ENCODE results near the gene GADD45A.

GADD45A gene

GRCh38 chr1:67682659-67683197 is 2.3 kb upstream of the GADD45A start:
- TF ChIP-seq ISL1 (CRISPR knock-in tag; IDR thresholded peaks at IDR 0.05) (peak; percentile 61), ZFP3 (CRISPR knock-in tag; IDR thresholded peaks at IDR 0.05) (no peak), TSHZ2 (CRISPR knock-in tag; IDR thresholded peaks at IDR 0.05) (no peak), CREB5 (CRISPR knock-in tag; IDR thresholded peaks at IDR 0.05; ENCODE audit: low read depth) (0 out of 2 replicates have a peak, but pooled peaks have one; percentile 42), ZNF565 (CRISPR knock-in tag; conservative IDR thresholded peaks at IDR 0.05; ENCODE audit: low read depth) (no peak), ZC3H10 (CRISPR knock-in tag; IDR thresholded peaks at IDR 0.05) (no peak), TOX (CRISPR knock-in tag; IDR thresholded peaks at IDR 0.05; ENCODE audit: borderline replicate concordance) (no peak), PPARA (CRISPR knock-in tag; IDR thresholded peaks at IDR 0.05; ENCODE audit: borderline replicate concordance) (no peak), ZNF70 (CRISPR knock-in tag; IDR thresholded peaks at IDR 0.05) (no peak), PATZ1 (CRISPR knock-in tag; IDR thresholded peaks at IDR 0.05; ENCODE audit: borderline replicate concordance) (no peak), OSR1 (CRISPR knock-in tag; IDR thresholded peaks at IDR 0.05) (no peak), ZNF8 (CRISPR knock-in tag; IDR thresholded peaks at IDR 0.05) (no peak), POU6F1 (CRISPR knock-in tag; IDR thresholded peaks at IDR 0.05; ENCODE audit: borderline replicate concordance, low read depth) (no peak), SNAI2 (CRISPR knock-in tag; IDR thresholded peaks at IDR 0.05) (no peak)
- no peak for ATAC-seq

- TF ChIP-seq ZFP3 (CRISPR knock-in tag; IDR thresholded peaks at IDR 0.05): no peak
- no peak for TF ChIP-seq ESRRG (CRISPR knock-in tag; IDR thresholded peaks at IDR 0.05)
- ATAC-seq: no peak
Measured at GRCh38 chr1:67683316-67683715, 1.7 kb upstream of the GADD45A start.

GRCh38 chr1:67683766-67684525 is 1.1 kb upstream of the GADD45A start:
- TF ChIP-seq ZFP3 (CRISPR knock-in tag; IDR thresholded peaks at IDR 0.05) (no peak), OSR1 (CRISPR knock-in tag; IDR thresholded peaks at IDR 0.05) (no peak), GLIS3 (CRISPR knock-in tag; IDR thresholded peaks at IDR 0.05) (no peak), CSRNP3 (CRISPR knock-in tag; IDR thresholded peaks at IDR 0.05) (no peak), PPARA (CRISPR knock-in tag; IDR thresholded peaks at IDR 0.05; ENCODE audit: borderline replicate concordance) (no peak), POU6F1 (CRISPR knock-in tag; IDR thresholded peaks at IDR 0.05; ENCODE audit: borderline replicate concordance, low read depth) (no peak)
- ATAC-seq: no peak
